ENCODE results near the gene SND1.

Gene SND1

DNA sequence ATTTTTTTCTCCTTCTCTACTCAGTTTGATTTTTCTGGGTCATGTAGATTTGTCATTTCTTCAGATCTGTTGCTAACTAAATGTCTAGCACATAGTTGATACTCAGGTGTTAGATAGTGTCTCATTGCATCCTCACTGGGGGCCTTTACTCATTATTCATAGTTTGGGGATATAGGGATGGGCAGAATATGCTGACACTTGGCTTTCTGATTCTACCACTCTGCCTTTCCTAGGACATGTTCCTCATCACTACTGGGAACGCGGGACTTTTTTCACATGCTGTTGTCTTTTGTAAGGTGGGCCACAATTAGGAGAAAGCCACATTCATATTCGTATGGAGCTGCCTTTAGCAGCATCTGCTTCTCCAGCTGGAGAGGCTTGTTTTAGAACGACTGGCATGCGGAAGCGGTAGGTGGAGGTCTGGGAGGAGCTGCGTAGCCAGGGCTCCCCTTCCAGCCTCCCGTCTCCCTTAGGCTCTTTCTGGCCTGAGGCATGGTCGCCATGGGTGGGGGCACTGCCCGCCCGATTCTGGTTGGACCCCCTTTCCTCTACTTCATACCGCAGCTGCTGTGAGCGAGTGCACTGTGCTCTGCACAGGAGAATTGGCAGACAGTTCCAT is 78.8 kb downstream of the SND1 start:
- H3K36me3 ChIP-seq (ENCODE audit: control insufficient read depth, low read length), result peaks cover 92% of the 10 kb centered on the region
- H3K9me3 ChIP-seq (ENCODE audit: control insufficient read depth, insufficient read depth, low read length), result no peaks in the 10 kb centered on the region
- H3K4me2 ChIP-seq (ENCODE audit: low read length), result no peak overlapping the region
- no peak for TF ChIP-seq EZH2phosphoT487 (IDR thresholded peaks at IDR 0.05; ENCODE audit: borderline replicate concordance, low read length)
- no peaks in the 10 kb centered on the region for H3F3A ChIP-seq (ENCODE audit: control insufficient read depth, insufficient read depth)
- no peaks in the 10 kb centered on the region for H3K4me1 ChIP-seq (ENCODE audit: control insufficient read depth, low read length)
- peaks cover 10% of the 10 kb centered on the region; the same call in 1 of the 2 replicates for H4K20me1 ChIP-seq (ENCODE audit: control insufficient read depth, insufficient read depth, low read depth, low read length)
- peaks cover 14% of the 10 kb centered on the region for H3K79me2 ChIP-seq (ENCODE audit: control insufficient read depth, low read length)
- no peak overlapping the region for H3K4me3 ChIP-seq (ENCODE audit: low read length)
- no peak overlapping the region for H3K27ac ChIP-seq (ENCODE audit: low read depth, low read length)
- no peaks in the 10 kb centered on the region for H3K27me3 ChIP-seq (ENCODE audit: control insufficient read depth, low read length)
- H3K9me2 ChIP-seq (replicated peaks; ENCODE audit: control insufficient read depth, low read length), result no peaks in the 10 kb centered on the region

DNA sequence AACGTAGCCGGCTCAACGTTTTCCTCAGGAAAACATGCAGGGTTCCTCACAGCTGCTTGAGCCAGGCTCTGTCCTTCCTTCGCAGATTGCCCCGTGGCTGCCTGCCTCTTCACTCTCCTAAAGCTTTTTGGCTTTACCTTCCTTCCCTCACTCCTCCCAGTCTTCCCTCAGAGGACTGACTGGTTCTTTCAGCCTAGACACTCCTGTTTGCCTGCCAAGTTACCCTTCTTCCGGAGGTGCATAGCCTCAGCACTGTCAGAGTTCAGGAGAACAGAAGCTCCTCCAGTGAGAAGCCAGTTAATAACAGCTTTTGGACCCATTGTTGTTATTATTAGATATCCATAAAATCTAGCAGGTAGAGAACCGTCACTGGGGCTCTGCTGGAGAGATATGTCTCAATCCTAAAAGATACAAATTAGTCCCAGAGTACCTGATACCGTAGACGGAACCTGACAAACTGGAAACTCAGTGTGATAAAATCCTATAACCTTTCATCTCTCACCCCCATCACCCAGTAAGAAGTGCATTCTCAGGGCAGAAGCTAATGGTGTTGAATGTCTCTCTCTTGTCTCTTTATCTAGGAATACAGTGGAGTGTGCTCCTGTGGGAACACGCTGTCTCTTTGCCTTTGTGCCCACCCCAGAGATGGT is 79.6 kb downstream of the SND1 start:
- Histone ChIP-seq H3K9me3 (ENCODE audit: control insufficient read depth, insufficient read depth, low read length) (no peaks in the 10 kb centered on the region), H3K4me3 (ENCODE audit: low read length) (no peak overlapping the region), H3F3A (ENCODE audit: control insufficient read depth, insufficient read depth) (no peaks in the 10 kb centered on the region), H3K4me1 (ENCODE audit: control insufficient read depth, low read length) (no peaks in the 10 kb centered on the region), H3K27me3 (ENCODE audit: control insufficient read depth, low read length) (no peaks in the 10 kb centered on the region), H3K36me3 (ENCODE audit: control insufficient read depth, low read length) (peaks cover 92% of the 10 kb centered on the region), H3K9me2 (replicated peaks; ENCODE audit: control insufficient read depth, low read length) (no peaks in the 10 kb centered on the region), H4K20me1 (ENCODE audit: control insufficient read depth, insufficient read depth, low read depth, low read length) (peaks cover 8% of the 10 kb centered on the region; the same call in 1 of the 2 replicates), H3K4me2 (ENCODE audit: low read length) (no peak overlapping the region), H3K27ac (ENCODE audit: low read depth, low read length) (no peak overlapping the region), H3K79me2 (ENCODE audit: control insufficient read depth, low read length) (peaks cover 14% of the 10 kb centered on the region)
- TF ChIP-seq, protein P1, sequence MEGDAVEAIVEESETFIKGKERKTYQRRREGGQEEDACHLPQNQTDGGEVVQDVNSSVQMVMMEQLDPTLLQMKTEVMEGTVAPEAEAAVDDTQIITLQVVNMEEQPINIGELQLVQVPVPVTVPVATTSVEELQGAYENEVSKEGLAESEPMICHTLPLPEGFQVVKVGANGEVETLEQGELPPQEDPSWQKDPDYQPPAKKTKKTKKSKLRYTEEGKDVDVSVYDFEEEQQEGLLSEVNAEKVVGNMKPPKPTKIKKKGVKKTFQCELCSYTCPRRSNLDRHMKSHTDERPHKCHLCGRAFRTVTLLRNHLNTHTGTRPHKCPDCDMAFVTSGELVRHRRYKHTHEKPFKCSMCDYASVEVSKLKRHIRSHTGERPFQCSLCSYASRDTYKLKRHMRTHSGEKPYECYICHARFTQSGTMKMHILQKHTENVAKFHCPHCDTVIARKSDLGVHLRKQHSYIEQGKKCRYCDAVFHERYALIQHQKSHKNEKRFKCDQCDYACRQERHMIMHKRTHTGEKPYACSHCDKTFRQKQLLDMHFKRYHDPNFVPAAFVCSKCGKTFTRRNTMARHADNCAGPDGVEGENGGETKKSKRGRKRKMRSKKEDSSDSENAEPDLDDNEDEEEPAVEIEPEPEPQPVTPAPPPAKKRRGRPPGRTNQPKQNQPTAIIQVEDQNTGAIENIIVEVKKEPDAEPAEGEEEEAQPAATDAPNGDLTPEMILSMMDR (IDR thresholded peaks at IDR 0.05; ENCODE audit: low read depth, low read length, poor library complexity, severe bottlenecking), result no peak
- TF ChIP-seq EZH2phosphoT487 (IDR thresholded peaks at IDR 0.05; ENCODE audit: borderline replicate concordance, low read length), result no peak

GRCh38 chr7:127732306-127732705 is 80.3 kb downstream of the SND1 start:
- Histone ChIP-seq H3K9me2 (replicated peaks; ENCODE audit: control insufficient read depth, low read length) (no peaks in the 10 kb centered on the region), H3K4me3 (ENCODE audit: low read length) (no peak overlapping the region), H3K79me2 (ENCODE audit: control insufficient read depth, low read length) (peaks cover 15% of the 10 kb centered on the region), H3K27me3 (ENCODE audit: control insufficient read depth, low read length) (no peaks in the 10 kb centered on the region), H3K27ac (ENCODE audit: low read depth, low read length) (no peak overlapping the region), H3K36me3 (ENCODE audit: control insufficient read depth, low read length) (peaks cover 92% of the 10 kb centered on the region), H4K20me1 (ENCODE audit: control insufficient read depth, insufficient read depth, low read depth, low read length) (peaks cover 7% of the 10 kb centered on the region; the same call in 1 of the 2 replicates), H3K9me3 (ENCODE audit: control insufficient read depth, insufficient read depth, low read length) (no peaks in the 10 kb centered on the region), H3F3A (ENCODE audit: control insufficient read depth, insufficient read depth) (no peaks in the 10 kb centered on the region), H3K4me2 (ENCODE audit: low read length) (no peak overlapping the region), H3K4me1 (ENCODE audit: control insufficient read depth, low read length) (no peaks in the 10 kb centered on the region; the same call in 1 of the 2 replicates)
- TF ChIP-seq, protein P1 (IDR thresholded peaks at IDR 0.05; ENCODE audit: low read depth, low read length, poor library complexity, severe bottlenecking), result no peak
- TF ChIP-seq EZH2phosphoT487 (IDR thresholded peaks at IDR 0.05; ENCODE audit: borderline replicate concordance, low read length), result no peak

GRCh38 chr7:127733986-127734385 is 82.0 kb downstream of the SND1 start:
- no peaks in the 10 kb centered on the region for H3K27me3 ChIP-seq (ENCODE audit: control insufficient read depth, low read length)
- H3K9me2 ChIP-seq (replicated peaks; ENCODE audit: control insufficient read depth, low read length), result no peaks in the 10 kb centered on the region
- no peak for TF ChIP-seq EZH2phosphoT487 (IDR thresholded peaks at IDR 0.05; ENCODE audit: borderline replicate concordance, low read length)
- TF ChIP-seq, protein P1 (IDR thresholded peaks at IDR 0.05; ENCODE audit: low read depth, low read length, poor library complexity, severe bottlenecking), result no peak
- H3K4me2 ChIP-seq (ENCODE audit: low read length), result no peak overlapping the region
- H3K4me3 ChIP-seq (ENCODE audit: low read length), result no peak overlapping the region
- H3K4me1 ChIP-seq (ENCODE audit: control insufficient read depth, low read length), result peaks cover 17% of the 10 kb centered on the region
- H4K20me1 ChIP-seq (ENCODE audit: control insufficient read depth, insufficient read depth, low read depth, low read length), result peaks cover 7% of the 10 kb centered on the region; the same call in 1 of the 2 replicates
- peaks cover 20% of the 10 kb centered on the region for H3K79me2 ChIP-seq (ENCODE audit: control insufficient read depth, low read length)
- H3F3A ChIP-seq (ENCODE audit: control insufficient read depth, insufficient read depth), result no peaks in the 10 kb centered on the region
- no peaks in the 10 kb centered on the region for H3K9me3 ChIP-seq (ENCODE audit: control insufficient read depth, insufficient read depth, low read length)
- no peak overlapping the region for H3K27ac ChIP-seq (ENCODE audit: low read depth, low read length)
- H3K36me3 ChIP-seq (ENCODE audit: control insufficient read depth, low read length), result peaks cover 89% of the 10 kb centered on the region
